GM23248 (cell line): Measurements from ENCODE around the gene CCL14. TPM values are rescaled to one million over a fixed set of nuclear protein-coding genes. Genes with fewer than 3 reads are reported as not detected.

Experiments
- DNase-seq: peaks from one replicate; pipeline ENCODE4 v3.0.0-alpha.2; 2015
- H2AFZ ChIP-seq: fragments of 200-600 bp; sonication (generic); 2 replicates; pipeline ENCODE4 v1.6.1; 2016; ENCODE audit warnings: antibody characterized with exemption
- H3F3A ChIP-seq: fragments of 200-600 bp; sonication (generic); 2 replicates; pipeline ENCODE4 v1.6.1; 2016; ENCODE audit warnings: mild to moderate bottlenecking, antibody characterized with exemption, mixed run types; ENCODE audit not compliant: insufficient read depth
- H3K27ac ChIP-seq: fragments of 200-600 bp; sonication (generic); 2 replicates; pipeline ENCODE4 v1.5.1; 2016; ENCODE audit warnings: mild to moderate bottlenecking
- H3K27me3 ChIP-seq: fragments of 200-600 bp; sonication (generic); replicated peaks from 2 replicates; pipeline ENCODE4 v1.6.1; 2016; ENCODE audit warnings: mild to moderate bottlenecking; ENCODE audit not compliant: insufficient read depth
- H3K36me3 ChIP-seq: fragments of 200-600 bp; sonication (generic); 2 replicates; pipeline ENCODE4 v1.6.1; 2016; ENCODE audit warnings: low read depth, mild to moderate bottlenecking
- H3K4me1 ChIP-seq: fragments of 200-600 bp; sonication (generic); 2 replicates; pipeline ENCODE4 v1.6.1; 2016; ENCODE audit warnings: mild to moderate bottlenecking; ENCODE audit not compliant: insufficient read depth
- H3K4me2 ChIP-seq: fragments of 200-600 bp; sonication (generic); one replicate; pipeline ENCODE4 v1.6.1; 2016; ENCODE audit warnings: mild to moderate bottlenecking; ENCODE audit not compliant: unreplicated experiment
- H3K4me3 ChIP-seq: fragments of 200-600 bp; sonication (generic); 2 replicates; pipeline ENCODE4 v1.5.1; 2016; ENCODE audit warnings: mild to moderate bottlenecking
- H3K79me2 ChIP-seq: fragments of 200-600 bp; sonication (generic); 2 replicates; pipeline ENCODE4 v1.6.1; 2016; ENCODE audit warnings: mild to moderate bottlenecking; ENCODE audit not compliant: insufficient read depth
- H3K9ac ChIP-seq: fragments of 200-600 bp; sonication (generic); 2 replicates; pipeline ENCODE4 v1.6.1; 2016; ENCODE audit warnings: mild to moderate bottlenecking
- H3K9me2 ChIP-seq: fragments of 200-600 bp; sonication (generic); 2 replicates; pipeline ENCODE4 v1.6.1; 2016; ENCODE audit warnings: mixed run types, mild to moderate bottlenecking, moderate library complexity; ENCODE audit not compliant: insufficient read depth
- H3K9me3 ChIP-seq: fragments of 200-600 bp; sonication (generic); one replicate; pipeline ENCODE4 v1.6.1; 2017; ENCODE audit warnings: low read depth
- H4K20me1 ChIP-seq: fragments of 200-600 bp; sonication (generic); 2 replicates; pipeline ENCODE4 v1.6.0; 2016; ENCODE audit not compliant: insufficient read depth
- EZH2 ChIP-seq: fragments of 200-600 bp; sonication (generic); IDR thresholded peaks from 2 replicates; pipeline ENCODE4 v1.6.1; 2018; ENCODE audit warnings: antibody characterized with exemption, mild to moderate bottlenecking; ENCODE audit not compliant: insufficient read depth, poor library complexity, severe bottlenecking
- EZH2phosphoT487 ChIP-seq: fragments of 200-600 bp; sonication (generic); IDR thresholded peaks from 2 replicates; pipeline ENCODE4 v1.6.1; 2018; ENCODE audit warnings: antibody characterized with exemption, moderate library complexity, mild to moderate bottlenecking, low read depth; ENCODE audit not compliant: insufficient read depth
- WGBS, 2 experiments: methylation state at CpG; one replicate each; pipeline ENCODE4 v1.1.6; 2015 to 2017; ENCODE audit warnings: low lambda C conversion rate in 2 of 2, low coverage in 1 of 2; ENCODE audit errors: missing lambda C conversion rate in 2 of 2; 5-methylcytosine and 5-hydroxymethylcytosine counted together
- in situ Hi-C: fragments of 300-500 bp; cut with MboI; formaldehyde crosslinking; loops from 2 replicates; pipeline ENCODE4 v1.15.0; 2020
- polyA plus RNA-seq: library from polyadenylated mRNA; unstranded; fragments of >200 nt; fragmentation: Nextera tagmentation; extraction: Ambion mirVana; gene quantifications from 2 replicates; pipeline ENCODE4 v1.2.1, GENCODE V29; 2016
- total RNA-seq: library from RNA; depleted of rRNA; stranded (reverse); fragments of >200 nt; shearing (Covaris generic); gene quantifications from 2 replicates; pipeline ENCODE4 v1.2.3, GENCODE V29; 2014

Gene CCL14
- total and polyA plus RNA-seq, 2 experiments from 2014 or later = not detected

DNA sequence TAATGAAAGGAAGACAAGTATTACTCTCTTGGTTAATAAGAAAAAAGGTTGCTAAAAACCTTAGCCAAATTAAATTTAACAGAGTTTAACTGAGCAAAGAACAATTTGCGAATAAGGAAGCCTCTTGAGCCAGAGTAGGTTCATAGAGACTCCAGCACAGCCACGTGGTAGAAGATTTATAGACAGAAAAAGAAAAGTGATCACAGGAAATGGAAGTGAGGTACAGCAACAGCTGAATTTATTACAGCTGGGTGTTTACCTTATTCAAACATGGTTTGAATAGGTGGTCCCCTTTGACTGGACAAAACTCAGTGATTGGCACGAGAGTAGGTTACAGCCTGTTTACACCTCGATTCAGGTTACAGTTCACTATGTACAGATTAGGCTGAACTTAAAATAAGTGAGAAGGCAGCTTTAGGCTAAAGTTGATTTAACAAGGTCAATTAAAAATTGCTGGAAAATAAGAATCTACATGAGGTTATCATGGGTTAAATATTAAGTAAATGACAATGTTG lies 18.1 kb upstream of the CCL14 start:
- DNase-seq = no peak
- TF ChIP-seq EZH2 = no peak
- TF ChIP-seq EZH2phosphoT487 = no peak
- H3K4me3 ChIP-seq = no peak overlapping the region
- no peaks in the 10 kb centered on the region for H3K9me2 ChIP-seq
- in situ Hi-C loops = no loop called here
- no peaks in the 10 kb centered on the region for H3K9me3 ChIP-seq
- no peak overlapping the region for H3K27ac ChIP-seq
- no peak overlapping the region for H3K9ac ChIP-seq
- H3F3A ChIP-seq = no peaks in the 10 kb centered on the region
- no peaks in the 10 kb centered on the region for H3K36me3 ChIP-seq
- H3K79me2 ChIP-seq = no peaks in the 10 kb centered on the region
- no peaks in the 10 kb centered on the region for H4K20me1 ChIP-seq
- WGBS, 2 experiments = 31% methylated on average over 4 of the region's 4 CpGs
- no peak overlapping the region for H3K4me2 ChIP-seq
- no peaks in the 10 kb centered on the region for H3K4me1 ChIP-seq
- H3K27me3 ChIP-seq = no peaks in the 10 kb centered on the region; the same call in 1 of the 2 replicates
- no peak overlapping the region for H2AFZ ChIP-seq

DNA sequence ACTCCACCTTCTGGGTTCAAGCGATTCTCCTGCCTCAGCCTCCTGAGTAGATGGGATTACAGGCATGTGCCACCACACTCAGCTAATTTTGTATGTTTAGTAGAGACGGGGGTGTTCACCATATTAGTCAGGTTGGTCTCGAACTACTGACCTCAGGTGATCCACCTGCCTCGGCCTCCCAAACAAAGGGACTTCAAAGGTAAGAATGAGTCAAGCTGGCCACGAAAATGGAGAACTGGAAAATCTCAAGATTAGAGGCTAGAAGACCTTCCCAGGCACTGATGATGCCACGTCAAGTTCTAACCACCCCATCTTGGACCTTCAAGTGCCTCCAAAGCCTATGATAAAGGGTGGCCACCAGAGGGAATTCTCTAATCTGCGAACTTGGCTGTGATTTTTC lies 16.1 kb upstream of the CCL14 start:
- H3F3A ChIP-seq = no peaks in the 10 kb centered on the region
- no peak overlapping the region for H2AFZ ChIP-seq
- in situ Hi-C loops = no loop called here
- no peaks in the 10 kb centered on the region for H3K36me3 ChIP-seq
- WGBS, 2 experiments = 36 to 43% methylated on average over 7 of the region's 7 CpGs
- H3K79me2 ChIP-seq = no peaks in the 10 kb centered on the region
- TF ChIP-seq EZH2 = no peak
- no peak for TF ChIP-seq EZH2phosphoT487
- no peaks in the 10 kb centered on the region for H3K4me1 ChIP-seq
- no peak for DNase-seq
- no peaks in the 10 kb centered on the region for H3K9me2 ChIP-seq
- no peaks in the 10 kb centered on the region for H3K27me3 ChIP-seq
- H3K4me2 ChIP-seq = no peak overlapping the region
- H4K20me1 ChIP-seq = no peaks in the 10 kb centered on the region
- no peak overlapping the region for H3K4me3 ChIP-seq
- H3K27ac ChIP-seq = no peak overlapping the region
- no peaks in the 10 kb centered on the region for H3K9me3 ChIP-seq
- H3K9ac ChIP-seq = no peak overlapping the region

DNA sequence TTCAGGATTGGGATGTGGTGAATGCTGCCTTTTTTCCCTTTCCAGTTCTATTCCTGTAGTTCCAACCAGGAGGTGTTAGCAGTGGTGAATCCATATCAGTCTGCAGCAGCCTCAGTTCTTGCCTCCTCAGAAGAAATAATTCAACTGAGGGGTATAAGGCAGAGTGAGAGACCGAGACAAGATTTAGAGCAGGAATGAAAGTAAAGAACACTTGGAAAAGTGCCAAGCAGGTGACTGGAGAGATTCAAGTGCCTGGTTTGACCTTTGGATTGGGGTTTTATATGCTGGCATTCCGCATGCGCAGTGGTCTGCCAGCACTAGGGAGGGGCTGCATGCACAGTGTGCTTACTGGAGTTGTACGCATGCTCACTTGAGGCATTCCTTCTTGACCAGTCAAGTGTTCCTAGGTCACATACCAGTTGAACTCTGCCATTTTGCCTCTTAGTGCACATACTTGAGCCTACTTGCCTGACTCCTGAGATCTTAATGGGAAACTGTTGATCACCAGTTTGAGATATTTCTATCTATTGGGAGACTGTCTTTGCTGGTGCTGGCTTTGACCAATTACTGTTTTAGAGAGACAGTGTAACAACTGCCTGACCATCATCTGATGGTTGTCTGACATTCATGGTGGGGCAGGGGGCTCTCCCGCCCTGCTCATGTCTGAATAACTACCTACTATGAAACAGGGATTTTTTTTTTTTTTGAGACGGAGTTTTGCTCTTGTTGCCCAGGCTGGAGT lies 15.5 kb upstream of the CCL14 start:
- Histone ChIP-seq H3K27me3 (no peaks in the 10 kb centered on the region), H3K9me2 (no peaks in the 10 kb centered on the region), H3K27ac (no peak overlapping the region), H3F3A (no peaks in the 10 kb centered on the region), H3K4me2 (no peak overlapping the region), H3K9ac (no peak overlapping the region), H3K36me3 (no peaks in the 10 kb centered on the region), H3K79me2 (no peaks in the 10 kb centered on the region), H4K20me1 (no peaks in the 10 kb centered on the region), H3K9me3 (no peaks in the 10 kb centered on the region), H3K4me1 (no peaks in the 10 kb centered on the region), H2AFZ (no peak overlapping the region), H3K4me3 (no peak overlapping the region)
- 51 to 55% methylated on average over 6 of the region's 6 CpGs for WGBS, 2 experiments
- TF ChIP-seq EZH2phosphoT487 (no peak), EZH2 (no peak)
- no peak for DNase-seq
- in situ Hi-C loops = no loop called here

DNA sequence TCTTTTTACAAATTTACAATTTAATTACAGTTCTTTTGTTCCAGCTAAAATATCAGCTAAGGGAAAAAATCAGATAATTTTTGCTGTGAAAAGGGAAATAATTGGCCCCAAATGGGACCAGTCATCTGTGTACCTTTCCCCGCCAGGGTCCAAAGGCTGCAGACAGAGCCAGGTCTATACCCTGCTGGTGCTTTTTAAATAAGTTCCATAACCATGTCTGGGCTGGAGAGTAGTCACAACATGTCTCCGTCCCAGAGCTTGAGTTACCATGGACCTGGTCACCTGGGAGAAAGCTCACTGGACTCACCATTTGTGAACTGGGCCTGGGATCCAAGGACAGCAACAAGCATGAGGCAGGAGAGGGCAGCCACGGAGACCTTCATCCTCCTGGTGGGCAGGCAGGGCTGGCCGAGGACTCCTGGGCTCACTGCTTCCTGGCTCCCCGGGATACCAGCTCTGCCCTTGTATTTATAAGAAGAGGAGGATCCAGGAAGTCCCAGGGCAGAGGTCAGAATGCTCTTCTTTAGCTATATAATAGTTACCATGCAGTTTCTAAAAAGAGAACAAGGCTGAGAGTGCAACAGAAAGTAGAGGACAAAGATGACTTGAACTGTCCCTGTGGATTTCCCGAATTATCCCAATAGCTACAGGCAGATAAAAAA lies 14.7 kb upstream of the CCL14 start, which contains the start of gene CCL15:
TSS of gene CCL15 (minus strand) at position 444 of the 662 bp plus-strand sequence. CDS start at position 383, 61 bp downstream.
- Histone ChIP-seq H3K79me2 (no peaks in the 10 kb centered on the region), H3K27me3 (no peaks in the 10 kb centered on the region; the same call in 1 of the 2 replicates), H3K4me1 (no peaks in the 10 kb centered on the region), H3K36me3 (no peaks in the 10 kb centered on the region), H3K9me2 (no peaks in the 10 kb centered on the region), H3K4me3 (no peak within 1 kb of the TSS), H3F3A (no peaks in the 10 kb centered on the region), H3K27ac (no peak within 1 kb of the TSS), H2AFZ (no peak within 1 kb of the TSS), H4K20me1 (no peaks in the 10 kb centered on the region), H3K4me2 (no peak within 1 kb of the TSS), H3K9me3 (no peaks in the 10 kb centered on the region), H3K9ac (no peak within 1 kb of the TSS)
- in situ Hi-C loops = no loop called here
- DNase-seq = no peak
- 45% methylated on average over 6 of the region's 6 CpGs for WGBS, 2 experiments
- TF ChIP-seq EZH2phosphoT487 (no peak), EZH2 (no peak)
